Neural progenitor cell (in vitro differentiated cells): ENCODE results near the gene CCDC85C. TPM values are rescaled to one million over a fixed set of nuclear protein-coding genes. Genes with fewer than 3 reads are reported as not detected.

Experiments
- DNase-seq: peaks from one replicate; pipeline ENCODE4 v3.0.0-alpha.2; 2016; ENCODE audit warnings: low spot score
- H2AFZ ChIP-seq: fragments of 200-600 bp; sonication (generic); replicated peaks from 2 replicates; pipeline ENCODE4 v1.6.1; 2016; ENCODE audit warnings: antibody characterized with exemption
- H3F3A ChIP-seq: fragments of 200-600 bp; sonication (generic); 2 replicates; pipeline ENCODE4 v1.6.1; 2016; ENCODE audit warnings: antibody characterized with exemption, low read depth
- H3K27ac ChIP-seq: fragments of 200-600 bp; sonication (generic); 2 replicates; pipeline ENCODE4 v1.5.1; 2016; ENCODE audit warnings: mild to moderate bottlenecking
- H3K27me3 ChIP-seq: fragments of 200-600 bp; sonication (generic); 2 replicates; pipeline ENCODE4 v1.6.1; 2016; ENCODE audit warnings: mild to moderate bottlenecking, moderate library complexity
- H3K36me3 ChIP-seq: fragments of 200-600 bp; sonication (generic); 2 replicates; pipeline ENCODE4 v1.5.1; 2016
- H3K4me1 ChIP-seq: fragments of 200-600 bp; sonication (generic); 2 replicates; pipeline ENCODE4 v1.6.1; 2016; ENCODE audit warnings: mixed run types
- H3K4me2 ChIP-seq: fragments of 200-600 bp; sonication (generic); 2 replicates; pipeline ENCODE4 v1.6.1; 2016
- H3K4me3 ChIP-seq: fragments of 200-600 bp; sonication (generic); 2 replicates; pipeline ENCODE4 v1.5.1; 2016
- H3K79me2 ChIP-seq: fragments of 200-600 bp; sonication (generic); 2 replicates; pipeline ENCODE4 v1.6.1; 2016; ENCODE audit warnings: low read depth
- H3K9ac ChIP-seq: fragments of 200-600 bp; sonication (generic); 2 replicates; pipeline ENCODE4 v1.6.1; 2016
- H3K9me3 ChIP-seq: fragments of 200-600 bp; sonication (generic); 2 replicates; pipeline ENCODE4 v1.5.1; 2016; ENCODE audit warnings: low read depth
- H4K20me1 ChIP-seq: fragments of 200-600 bp; sonication (generic); 2 replicates; pipeline ENCODE4 v1.6.1; 2016; ENCODE audit warnings: low read depth
- H3K27ac Mint-ChIP-seq: 3 replicates; pipeline ENCODE4 v1.8.0; 2021; ENCODE audit warnings: mixed read lengths
- H3K27me3 Mint-ChIP-seq: 2 replicates; pipeline ENCODE4 v1.8.0; 2022; ENCODE audit warnings: low read depth, mild to moderate bottlenecking, inconsistent platforms, moderate library complexity, mixed read lengths; ENCODE audit not compliant: insufficient read depth
- H3K36me3 Mint-ChIP-seq: 3 replicates; pipeline ENCODE4 v1.8.0; 2021; ENCODE audit warnings: mixed read lengths
- H3K4me1 Mint-ChIP-seq: 3 replicates; pipeline ENCODE4 v1.8.0; 2021; ENCODE audit warnings: mixed read lengths
- H3K4me3 Mint-ChIP-seq: 3 replicates; pipeline ENCODE4 v1.8.0; 2021; ENCODE audit warnings: mild to moderate bottlenecking, moderate library complexity, mixed read lengths
- H3K9me3 Mint-ChIP-seq: 3 replicates; pipeline ENCODE4 v1.8.0; 2020; ENCODE audit warnings: mixed read lengths
- EZH2 ChIP-seq: fragments of 200-600 bp; sonication (generic); IDR thresholded peaks from 2 replicates; pipeline ENCODE4 v1.6.1; 2017; ENCODE audit warnings: antibody characterized with exemption, mild to moderate bottlenecking, moderate library complexity
- EZH2phosphoT487 ChIP-seq: fragments of 200-600 bp; sonication (generic); IDR thresholded peaks from 2 replicates; pipeline ENCODE4 v1.6.1; 2017; ENCODE audit warnings: antibody characterized with exemption
- total RNA-seq: library from RNA; depleted of rRNA; stranded (reverse); fragments of >200 nt; gene quantifications from 2 replicates; pipeline ENCODE4 v1.2.3, GENCODE V29; 2015; ENCODE audit warnings: low replicate concordance
- TF ChIP-seq, protein P1 (sequence below): fragments of 200-600 bp; sonication (generic); IDR thresholded peaks from 2 replicates; pipeline ENCODE4 v1.5.1; 2017; ENCODE audit warnings: antibody characterized with exemption, mild to moderate bottlenecking

The CCDC85C gene
- total RNA-seq, 1 donor from 2014 or later = 19.0 TPM

DNA sequence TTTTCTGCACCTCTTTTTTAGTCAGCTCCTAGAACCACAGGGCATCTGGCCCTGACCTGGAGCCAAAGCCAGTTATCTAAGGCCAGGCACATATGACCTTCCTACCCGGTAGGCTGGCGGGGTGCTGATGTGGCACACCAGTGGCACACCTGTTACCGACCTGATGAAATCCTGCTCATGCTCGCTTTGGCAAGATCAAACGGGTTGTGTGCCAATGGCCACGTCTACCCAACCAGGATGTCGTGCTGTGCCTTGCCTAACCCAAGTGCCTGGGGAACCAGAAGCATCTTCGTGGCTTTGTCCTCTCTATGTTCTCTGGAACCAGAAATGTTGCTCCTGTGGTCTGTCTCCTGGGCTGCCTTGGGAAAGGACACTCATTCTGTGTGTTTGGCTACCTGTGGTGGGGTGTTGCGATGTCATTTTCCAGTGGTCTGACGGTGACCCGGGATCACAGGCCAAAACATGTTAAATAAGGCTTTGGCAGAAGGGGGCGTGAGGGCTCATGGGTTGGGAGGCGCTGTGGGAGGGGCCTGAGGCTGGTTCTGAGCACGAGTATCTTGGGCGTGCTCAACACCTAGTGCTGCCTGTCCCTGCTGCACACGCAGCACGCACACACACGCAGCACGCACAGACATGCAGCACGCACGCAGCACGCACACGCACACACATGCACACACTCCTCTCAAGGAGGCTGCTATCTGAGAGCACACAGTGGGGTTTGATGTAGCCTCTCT, 94.9 kb downstream of the CCDC85C start:
- no peaks in the 10 kb centered on the region for H3K27me3 ChIP-seq
- DNase-seq = peak; percentile 21

DNA sequence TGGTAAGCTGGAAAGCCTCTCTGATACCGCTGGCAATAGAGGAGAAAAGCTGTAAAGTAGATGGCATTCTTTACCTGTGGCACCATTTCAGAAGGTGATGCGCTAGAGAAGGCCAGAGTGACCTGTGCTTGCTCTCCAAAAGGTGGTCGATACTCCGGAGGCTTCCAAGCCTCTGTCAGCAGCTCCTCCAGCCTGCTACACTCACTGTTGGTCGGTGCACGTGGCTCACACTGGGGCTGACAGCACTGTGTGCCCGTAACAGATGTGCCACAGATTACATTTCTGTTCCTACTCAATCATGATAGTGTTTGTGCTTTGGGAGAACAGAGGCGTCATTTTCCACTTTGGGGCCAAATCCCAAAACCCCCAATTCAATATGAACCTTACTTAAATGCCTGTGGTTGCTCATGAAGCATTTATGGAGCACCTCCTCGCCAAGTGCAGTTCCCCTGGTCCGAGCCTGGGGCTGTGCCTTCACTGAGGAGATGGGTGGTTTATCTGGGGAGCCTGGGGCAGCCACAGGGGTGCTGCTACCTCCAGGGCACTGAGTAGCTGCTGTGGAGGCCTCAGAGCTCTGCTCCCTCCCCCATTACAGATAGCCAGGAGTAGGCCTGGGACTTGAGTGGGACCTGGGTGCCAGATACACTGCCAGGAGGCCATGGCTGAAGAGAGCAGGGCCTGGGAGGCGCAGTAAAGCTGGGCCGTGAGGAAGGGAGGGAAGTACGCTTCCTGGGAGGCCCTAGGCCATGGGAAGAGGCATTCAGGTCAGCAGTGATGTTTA, 96.0 kb downstream of the CCDC85C start:
- Histone ChIP-seq H3K36me3 (peaks cover 13% of the 10 kb centered on the region), H3K4me2 (no peak overlapping the region), H3K27me3 (no peaks in the 10 kb centered on the region), H3K79me2 (no peaks in the 10 kb centered on the region), H3K27ac (no peak overlapping the region), H2AFZ (no peak overlapping the region), H3K4me1 (no peaks in the 10 kb centered on the region), H3K9me3 (no peaks in the 10 kb centered on the region), H3K9ac (no peak overlapping the region), H3K4me3 (no peak overlapping the region), H3F3A (peaks cover 10% of the 10 kb centered on the region), H4K20me1 (peaks cover 31% of the 10 kb centered on the region)
- TF ChIP-seq EZH2 = no peak
- TF ChIP-seq EZH2phosphoT487 = no peak
- TF ChIP-seq, protein P1, sequence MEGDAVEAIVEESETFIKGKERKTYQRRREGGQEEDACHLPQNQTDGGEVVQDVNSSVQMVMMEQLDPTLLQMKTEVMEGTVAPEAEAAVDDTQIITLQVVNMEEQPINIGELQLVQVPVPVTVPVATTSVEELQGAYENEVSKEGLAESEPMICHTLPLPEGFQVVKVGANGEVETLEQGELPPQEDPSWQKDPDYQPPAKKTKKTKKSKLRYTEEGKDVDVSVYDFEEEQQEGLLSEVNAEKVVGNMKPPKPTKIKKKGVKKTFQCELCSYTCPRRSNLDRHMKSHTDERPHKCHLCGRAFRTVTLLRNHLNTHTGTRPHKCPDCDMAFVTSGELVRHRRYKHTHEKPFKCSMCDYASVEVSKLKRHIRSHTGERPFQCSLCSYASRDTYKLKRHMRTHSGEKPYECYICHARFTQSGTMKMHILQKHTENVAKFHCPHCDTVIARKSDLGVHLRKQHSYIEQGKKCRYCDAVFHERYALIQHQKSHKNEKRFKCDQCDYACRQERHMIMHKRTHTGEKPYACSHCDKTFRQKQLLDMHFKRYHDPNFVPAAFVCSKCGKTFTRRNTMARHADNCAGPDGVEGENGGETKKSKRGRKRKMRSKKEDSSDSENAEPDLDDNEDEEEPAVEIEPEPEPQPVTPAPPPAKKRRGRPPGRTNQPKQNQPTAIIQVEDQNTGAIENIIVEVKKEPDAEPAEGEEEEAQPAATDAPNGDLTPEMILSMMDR = no peak
- Mint-ChIP-seq H3K27ac (no peak overlapping the region), H3K27me3 (peaks cover 9% of the 10 kb centered on the region), H3K9me3 (no peaks in the 10 kb centered on the region), H3K4me3 (no peak overlapping the region), H3K36me3 (peaks cover 35% of the 10 kb centered on the region), H3K4me1 (peaks cover 4% of the 10 kb centered on the region)
- no peak for DNase-seq

More for the DNA sequence above, 94.9 kb downstream of the CCDC85C start:
- Histone ChIP-seq H3K79me2 (no peaks in the 10 kb centered on the region), H3F3A (peaks cover 10% of the 10 kb centered on the region), H3K27ac (no peak overlapping the region), H3K9me3 (no peaks in the 10 kb centered on the region), H2AFZ (no peak overlapping the region), H3K4me3 (no peak overlapping the region), H3K4me2 (no peak overlapping the region), H3K36me3 (peaks cover 5% of the 10 kb centered on the region), H4K20me1 (peaks cover 34% of the 10 kb centered on the region), H3K4me1 (no peaks in the 10 kb centered on the region), H3K9ac (no peak overlapping the region)
- TF ChIP-seq EZH2 (no peak), EZH2phosphoT487 (no peak)
- TF ChIP-seq, protein P1 = no peak
- Mint-ChIP-seq H3K27ac (peak overlapping the region; percentile 69), H3K27me3 (peaks cover 12% of the 10 kb centered on the region), H3K9me3 (no peaks in the 10 kb centered on the region), H3K4me3 (no peak overlapping the region), H3K4me1 (peaks cover 6% of the 10 kb centered on the region), H3K36me3 (peaks cover 31% of the 10 kb centered on the region)

DNA sequence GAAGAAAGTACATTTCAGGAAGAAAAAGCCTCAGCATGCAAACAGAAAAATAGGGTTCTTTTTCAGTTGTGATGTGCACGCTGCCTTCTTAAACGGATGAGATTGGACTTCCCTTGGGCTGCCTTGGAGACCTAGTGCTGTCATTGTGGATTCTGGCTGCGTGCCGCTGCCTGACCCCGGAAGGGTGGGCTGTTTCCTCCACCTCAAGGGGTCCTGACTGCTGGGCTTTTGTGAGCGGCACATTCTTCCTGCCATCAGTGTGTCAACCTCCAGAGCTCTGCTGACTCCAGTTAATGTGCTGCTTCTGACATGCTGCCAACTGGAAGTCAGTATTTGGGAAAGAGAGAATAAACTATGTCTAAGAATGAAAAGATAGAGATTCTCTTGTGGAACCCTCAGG, 97.7 kb downstream of the CCDC85C start:
- no peak overlapping the region for H3K9ac ChIP-seq
- H3K9me3 ChIP-seq = no peaks in the 10 kb centered on the region
- H3K9me3 Mint-ChIP-seq = no peaks in the 10 kb centered on the region
- H3K4me3 ChIP-seq = no peak overlapping the region
- H3K27ac ChIP-seq = no peak overlapping the region
- H3K27me3 ChIP-seq = no peaks in the 10 kb centered on the region
- H4K20me1 ChIP-seq = peaks cover 14% of the 10 kb centered on the region
- H3K36me3 Mint-ChIP-seq = peaks cover 38% of the 10 kb centered on the region
- peaks cover 11% of the 10 kb centered on the region for H3K27me3 Mint-ChIP-seq
- H3K4me3 Mint-ChIP-seq = no peak overlapping the region
- no peaks in the 10 kb centered on the region for H3K4me1 ChIP-seq
- H2AFZ ChIP-seq = no peak overlapping the region
- no peak for DNase-seq
- H3F3A ChIP-seq = peaks cover 6% of the 10 kb centered on the region
- no peak overlapping the region for H3K27ac Mint-ChIP-seq
- no peaks in the 10 kb centered on the region for H3K79me2 ChIP-seq
- H3K36me3 ChIP-seq = peaks cover 15% of the 10 kb centered on the region
- H3K4me2 ChIP-seq = no peak overlapping the region
- TF ChIP-seq, protein P1 = no peak
- TF ChIP-seq EZH2 = no peak
- no peak for TF ChIP-seq EZH2phosphoT487
- H3K4me1 Mint-ChIP-seq = peaks cover 3% of the 10 kb centered on the region
